Measurements from ENCODE around the gene PKHD1.

PKHD1 gene

GRCh38 chr6:52019881-52020280 is 67.5 kb downstream of the PKHD1 start:
- H3K4me3 ChIP-seq (replicated peaks; ENCODE audit: low read depth, low read length): no peak overlapping the region
- DNase-seq (ENCODE audit: extremely low read depth, low read depth): no peak
- no peak for TF ChIP-seq CTCF (IDR thresholded peaks at IDR 0.05; ENCODE audit: low read depth, low read length, missing control alignments)

GRCh38 chr6:52019092-52019491 is 68.3 kb downstream of the PKHD1 start:
- DNase-seq (ENCODE audit: extremely low read depth, low read depth): no peak
- no peak for TF ChIP-seq CTCF (IDR thresholded peaks at IDR 0.05; ENCODE audit: low read depth, low read length, missing control alignments)
- no peak overlapping the region for H3K4me3 ChIP-seq (replicated peaks; ENCODE audit: low read depth, low read length)

GRCh38 chr6:52016915-52017748 is 70.3 kb downstream of the PKHD1 start:
- no peak for TF ChIP-seq CTCF (IDR thresholded peaks at IDR 0.05; ENCODE audit: low read depth, low read length, missing control alignments)
- H3K4me3 ChIP-seq (replicated peaks; ENCODE audit: low read depth, low read length): no peak overlapping the region
- no peak for DNase-seq (ENCODE audit: extremely low read depth, low read depth)

- no peak overlapping the region for H3K4me3 ChIP-seq (replicated peaks; ENCODE audit: low read depth, low read length)
- no peak for DNase-seq (ENCODE audit: extremely low read depth, low read depth)
- no peak for TF ChIP-seq CTCF (IDR thresholded peaks at IDR 0.05; ENCODE audit: low read depth, low read length, missing control alignments)
Observed at GRCh38 chr6:52015953-52016352, 71.5 kb downstream of the PKHD1 start.

GRCh38 chr6:52014391-52014790 is 73.0 kb downstream of the PKHD1 start:
- H3K4me3 ChIP-seq (replicated peaks; ENCODE audit: low read depth, low read length): no peak overlapping the region
- no peak for TF ChIP-seq CTCF (IDR thresholded peaks at IDR 0.05; ENCODE audit: low read depth, low read length, missing control alignments)
- DNase-seq (ENCODE audit: extremely low read depth, low read depth): no peak

- TF ChIP-seq CTCF (IDR thresholded peaks at IDR 0.05; ENCODE audit: low read depth, low read length, missing control alignments): no peak
- no peak for DNase-seq (ENCODE audit: extremely low read depth, low read depth)
- H3K4me3 ChIP-seq (replicated peaks; ENCODE audit: low read depth, low read length): no peak overlapping the region
Observed at GRCh38 chr6:52013035-52013434, 74.4 kb downstream of the PKHD1 start.

GRCh38 chr6:52012582-52012981 is 74.8 kb downstream of the PKHD1 start:
- TF ChIP-seq CTCF (IDR thresholded peaks at IDR 0.05; ENCODE audit: low read depth, low read length, missing control alignments): no peak

More at GRCh38 chr6:52012582-52012981, 74.8 kb downstream of the PKHD1 start:
- DNase-seq (ENCODE audit: extremely low read depth, low read depth): no peak
- no peak overlapping the region for H3K4me3 ChIP-seq (replicated peaks; ENCODE audit: low read depth, low read length)

Measured in HFF-Myc (cell line).